GM10266 (cell line): Measurements from ENCODE around the gene MYOM1.

Experiments
- DNase-seq: peaks from one replicate; pipeline ENCODE4 v3.0.0; 2012; ENCODE audit errors: extremely low spot score
- CTCF ChIP-seq: IDR thresholded peaks from 2 replicates; pipeline ENCODE4 v1.5.1; 2012; ENCODE audit warnings: mild to moderate bottlenecking, low read depth; ENCODE audit not compliant: control insufficient read depth, insufficient read depth; ENCODE audit errors: missing control alignments

MYOM1 gene

DNA sequence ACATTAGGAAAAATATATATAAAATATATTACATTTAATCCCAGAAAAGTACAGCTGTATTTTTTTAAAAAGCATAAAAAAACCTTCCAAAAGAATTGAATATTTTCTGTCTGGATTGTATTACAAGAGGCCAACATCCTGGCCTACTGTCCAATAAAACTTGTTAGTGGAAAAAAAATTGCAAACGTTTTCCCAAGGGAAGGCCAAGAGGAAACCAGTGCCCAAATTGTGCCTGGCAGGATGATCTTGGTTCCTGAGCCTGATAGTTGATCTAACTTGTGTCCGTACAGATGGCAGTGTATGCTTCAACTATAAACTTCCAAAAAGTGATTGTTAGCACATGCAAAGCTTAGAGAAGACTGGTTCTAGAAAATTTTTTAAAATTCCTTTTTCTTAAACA, 116.2 kb downstream of the MYOM1 start:
- no peak for TF ChIP-seq CTCF
- no peak for DNase-seq

- TF ChIP-seq CTCF = no peak
- no peak for DNase-seq
Measured at GRCh38 chr18:3102983-3103382, 116.8 kb downstream of the MYOM1 start.

DNA sequence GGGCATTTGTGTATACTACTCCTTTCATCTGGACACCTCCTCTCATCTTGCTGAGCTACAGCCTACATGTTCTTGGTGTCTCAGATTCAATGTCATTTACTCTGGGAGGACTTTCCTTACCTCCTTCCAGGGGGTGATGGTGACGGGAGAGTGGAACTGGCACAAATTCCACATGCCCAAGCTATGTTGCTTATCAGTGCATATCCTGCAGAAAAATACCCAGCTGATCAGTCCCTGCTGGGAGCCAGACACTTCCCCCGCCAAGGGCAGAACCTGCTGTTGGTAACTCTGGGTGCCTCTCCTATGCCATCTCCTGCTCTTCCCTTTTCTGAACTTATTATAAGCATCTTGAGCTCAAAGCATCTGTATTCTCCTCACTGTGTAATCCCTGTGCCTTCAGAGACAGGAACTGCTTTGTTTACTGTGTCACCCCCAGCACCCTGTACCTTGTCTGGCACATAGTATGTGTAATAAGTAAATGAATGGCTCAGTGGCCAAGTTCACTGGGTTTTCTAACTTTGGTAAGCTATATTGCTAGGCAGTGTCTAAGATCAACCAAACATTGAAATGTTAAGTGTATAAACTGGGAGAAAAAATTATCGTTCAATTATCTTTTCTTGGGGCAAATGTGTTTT, 119.2 kb downstream of the MYOM1 start:
- no peak for DNase-seq
- TF ChIP-seq CTCF = no peak

DNA sequence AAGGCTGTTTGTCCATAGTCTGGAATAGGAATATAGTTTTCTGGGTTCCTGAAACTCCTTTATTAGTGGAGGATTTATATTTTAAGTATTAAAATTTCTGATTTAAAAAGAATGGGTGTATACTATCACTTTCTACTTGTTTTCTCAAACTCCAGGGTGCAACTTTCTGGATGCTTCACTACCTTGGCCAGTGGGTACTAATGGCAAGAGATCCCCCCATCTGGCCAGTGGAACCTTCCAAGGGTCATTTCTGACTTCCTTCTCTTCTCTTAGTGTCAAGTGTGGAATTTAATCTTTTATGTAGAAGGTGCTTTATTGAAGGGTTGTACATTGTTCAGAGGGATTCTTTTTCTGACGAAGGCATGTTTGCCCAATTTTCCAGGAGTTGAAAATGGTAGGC, 120.4 kb downstream of the MYOM1 start:
- no peak for TF ChIP-seq CTCF
- DNase-seq = no peak

GRCh38 chr18:3097082-3097481, 122.7 kb downstream of the MYOM1 start:
- no peak for DNase-seq
- TF ChIP-seq CTCF = no peak

DNA sequence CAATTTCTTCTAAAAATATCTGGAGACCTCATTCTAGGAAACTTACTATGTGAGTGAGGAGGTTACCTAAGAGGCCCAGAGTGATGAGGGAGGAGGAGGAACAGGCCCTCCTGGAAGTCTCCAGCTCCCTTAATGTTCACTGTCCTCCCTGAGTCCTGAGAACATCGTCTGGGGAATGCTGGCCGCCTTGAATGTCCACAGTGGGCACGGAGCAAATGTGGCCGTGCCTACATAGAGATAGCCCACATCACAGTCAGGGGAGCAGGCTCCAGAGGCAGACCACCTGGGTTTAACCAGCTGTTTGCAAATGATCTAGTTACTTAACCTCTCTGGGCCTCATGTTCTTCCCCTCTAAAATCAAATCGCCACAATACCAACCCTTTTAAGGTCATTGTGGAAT, 123.8 kb downstream of the MYOM1 start:
- no peak for TF ChIP-seq CTCF
- DNase-seq = no peak

- no peak for TF ChIP-seq CTCF
- DNase-seq = no peak
Measured at GRCh38 chr18:3094338-3094684, 125.5 kb downstream of the MYOM1 start.
